WI38 (cell line): Measurements from ENCODE around the gene SUPT4H1.

Experiments used
- H3K4me3 ChIP-seq: 2 replicates; pipeline ENCODE4 v1.5.1; 2011; ENCODE audit warnings: low read depth, mild to moderate bottlenecking, control low read depth, low read length
- TF ChIP-seq, protein P1 (sequence below): IDR thresholded peaks from 2 replicates; pipeline ENCODE4 v1.5.1; 2012; ENCODE audit warnings: low read depth, mild to moderate bottlenecking, control low read depth, low read length

SUPT4H1 gene

DNA sequence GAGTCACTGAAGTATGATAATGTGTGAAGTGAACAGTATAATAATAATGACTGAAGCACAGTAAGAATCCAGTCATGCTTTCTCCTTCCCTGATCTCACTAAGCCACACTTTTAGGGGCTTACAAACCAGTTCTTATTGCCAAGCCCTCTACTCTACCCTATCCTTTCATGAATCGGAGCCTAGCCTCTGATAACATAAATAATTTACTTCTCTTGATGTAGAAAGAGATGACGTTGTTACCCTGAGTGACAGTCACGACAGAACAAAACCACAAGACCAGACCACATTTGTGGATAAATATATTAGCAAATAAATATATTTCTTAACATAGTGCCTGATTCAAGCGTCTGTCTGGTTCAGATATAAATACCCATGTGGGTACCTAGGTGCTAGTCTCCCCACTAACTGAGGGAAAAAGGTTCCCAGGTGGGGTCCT, 1.4 kb upstream of the SUPT4H1 start:
- TF ChIP-seq, protein P1, sequence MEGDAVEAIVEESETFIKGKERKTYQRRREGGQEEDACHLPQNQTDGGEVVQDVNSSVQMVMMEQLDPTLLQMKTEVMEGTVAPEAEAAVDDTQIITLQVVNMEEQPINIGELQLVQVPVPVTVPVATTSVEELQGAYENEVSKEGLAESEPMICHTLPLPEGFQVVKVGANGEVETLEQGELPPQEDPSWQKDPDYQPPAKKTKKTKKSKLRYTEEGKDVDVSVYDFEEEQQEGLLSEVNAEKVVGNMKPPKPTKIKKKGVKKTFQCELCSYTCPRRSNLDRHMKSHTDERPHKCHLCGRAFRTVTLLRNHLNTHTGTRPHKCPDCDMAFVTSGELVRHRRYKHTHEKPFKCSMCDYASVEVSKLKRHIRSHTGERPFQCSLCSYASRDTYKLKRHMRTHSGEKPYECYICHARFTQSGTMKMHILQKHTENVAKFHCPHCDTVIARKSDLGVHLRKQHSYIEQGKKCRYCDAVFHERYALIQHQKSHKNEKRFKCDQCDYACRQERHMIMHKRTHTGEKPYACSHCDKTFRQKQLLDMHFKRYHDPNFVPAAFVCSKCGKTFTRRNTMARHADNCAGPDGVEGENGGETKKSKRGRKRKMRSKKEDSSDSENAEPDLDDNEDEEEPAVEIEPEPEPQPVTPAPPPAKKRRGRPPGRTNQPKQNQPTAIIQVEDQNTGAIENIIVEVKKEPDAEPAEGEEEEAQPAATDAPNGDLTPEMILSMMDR = no peak
- H3K4me3 ChIP-seq = no peak overlapping the region; the same call in 1 of the 2 replicates

GRCh38 chr17:58352596-58353388, 791 bp upstream of the SUPT4H1 start:
- H3K4me3 ChIP-seq = peak overlapping the region; percentile 95
- TF ChIP-seq, protein P1 = no peak

DNA sequence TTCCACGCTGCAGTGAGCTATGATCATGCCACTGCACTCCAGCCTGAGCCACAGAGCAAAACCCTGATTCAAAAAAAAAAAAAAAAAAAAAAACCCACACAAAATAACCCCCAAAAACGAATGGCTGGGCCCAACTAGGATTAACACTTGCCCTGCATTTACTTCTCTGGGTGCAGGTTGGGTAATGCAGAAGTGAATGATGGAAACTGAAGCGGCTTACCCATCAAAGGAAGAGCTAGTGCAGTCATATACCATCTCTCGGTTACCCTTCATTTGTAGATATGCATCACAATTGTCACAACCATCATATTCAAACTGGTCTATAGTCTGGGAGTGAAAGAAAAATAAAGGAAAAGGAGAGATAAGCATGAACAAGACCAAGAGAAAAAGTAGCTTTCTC, 819 bp downstream of the SUPT4H1 start:
- TF ChIP-seq, protein P1 = no peak
- peak overlapping the region; percentile 95 for H3K4me3 ChIP-seq

GRCh38 chr17:58348038-58348437, 4.0 kb downstream of the SUPT4H1 start:
- H3K4me3 ChIP-seq = no peak overlapping the region
- TF ChIP-seq, protein P1 = no peak

DNA sequence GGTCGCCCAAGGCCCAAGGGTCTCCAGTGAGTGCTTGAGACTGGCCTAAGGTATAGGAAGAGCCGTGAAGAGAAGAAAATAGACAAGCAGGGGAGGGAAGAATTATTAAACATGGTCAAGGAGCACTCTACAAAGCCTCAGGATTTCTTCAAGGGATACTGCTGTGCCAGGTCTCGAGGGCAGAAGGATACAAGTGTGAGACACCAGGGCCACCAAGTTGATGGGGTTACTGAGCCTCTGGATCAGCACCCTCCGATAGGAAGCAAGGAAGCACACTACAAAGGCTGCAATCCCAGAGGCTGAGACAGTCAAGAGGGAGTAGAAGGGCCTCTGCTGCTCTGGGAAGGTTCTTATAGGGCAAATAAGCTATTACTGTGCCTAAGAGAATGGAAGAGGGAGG, 6.5 kb downstream of the SUPT4H1 start:
- TF ChIP-seq, protein P1 = no peak
- no peak overlapping the region for H3K4me3 ChIP-seq

DNA sequence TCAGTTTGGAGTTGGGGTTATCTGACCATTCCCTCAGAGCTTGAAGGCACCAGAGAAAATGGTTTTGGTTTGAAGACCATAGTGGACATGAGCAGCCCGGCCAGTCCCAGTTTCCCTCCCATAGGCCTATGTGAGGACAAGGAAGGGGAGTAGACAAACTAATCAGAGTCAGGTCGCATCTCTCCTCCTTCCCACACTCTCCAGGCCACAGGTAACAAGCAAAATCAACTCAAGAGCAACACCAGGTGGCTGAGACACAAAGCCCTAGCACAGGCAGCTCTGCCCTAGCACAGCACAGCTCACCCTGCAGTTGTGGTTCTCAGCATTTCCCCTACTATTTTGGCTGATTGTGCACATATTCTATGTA, 7.2 kb downstream of the SUPT4H1 start:
- TF ChIP-seq, protein P1 = no peak
- no peak overlapping the region for H3K4me3 ChIP-seq

DNA sequence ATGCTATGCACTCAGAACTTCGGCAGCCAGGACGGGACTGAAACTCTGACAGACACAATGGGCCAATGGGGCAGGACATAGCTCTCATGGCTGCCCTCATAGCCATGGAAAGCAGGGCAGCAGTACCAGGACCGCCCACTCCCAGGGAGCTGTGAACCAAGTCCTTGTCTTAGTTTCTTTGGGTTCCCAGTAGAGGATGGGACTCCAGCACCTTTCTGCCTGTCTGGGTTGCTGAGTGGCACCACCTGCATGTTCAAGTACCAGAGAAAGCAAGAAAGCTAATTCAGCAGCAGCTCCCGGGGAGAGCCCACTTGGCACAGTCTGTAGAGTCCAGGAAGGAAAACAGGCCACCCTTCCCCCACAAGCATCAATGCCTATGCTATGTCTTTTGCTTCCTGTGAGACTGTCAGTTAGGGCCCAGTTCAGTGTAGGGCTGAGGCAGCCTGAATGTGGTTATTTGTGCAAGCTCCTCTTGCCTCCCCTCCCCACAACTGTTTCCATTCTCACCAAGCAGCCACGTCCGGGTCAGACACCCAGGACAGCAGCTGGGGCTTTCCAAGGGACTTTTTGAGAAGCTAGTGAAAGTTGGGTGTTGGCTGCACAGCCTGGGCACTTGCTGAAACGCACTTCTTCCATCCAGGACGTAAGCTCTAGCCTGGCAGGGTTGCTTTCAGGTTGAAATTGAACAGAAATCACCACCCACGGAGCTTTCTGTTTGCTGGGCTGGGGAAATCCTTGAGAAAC, 7.8 kb downstream of the SUPT4H1 start:
- TF ChIP-seq, protein P1 = no peak
- no peak overlapping the region for H3K4me3 ChIP-seq
